WI38 (cell line): ENCODE results near the gene LEPR.
"Not testable (repeated sequence)": the region's sequence is repeated elsewhere in the genome, so short reads cannot be mapped to it uniquely, and the experiment has no call there.

Experiments
- H3K4me3 ChIP-seq: 2 replicates; pipeline ENCODE4 v1.5.1; 2011; ENCODE audit warnings: low read depth, mild to moderate bottlenecking, control low read depth, low read length
- CTCF ChIP-seq: IDR thresholded peaks from 2 replicates; pipeline ENCODE4 v1.5.1; 2012; ENCODE audit warnings: low read depth, mild to moderate bottlenecking, control low read depth, low read length

LEPR gene

GRCh38 chr1:65420590-65421350, at the start of gene LEPR, which contains the start of gene LEPROT:
TSS of gene LEPR (plus strand) at chr1:65420668. CDS start at chr1:65565566, 144,898 bp downstream.
TSS of gene LEPROT (plus strand) at chr1:65420668. CDS start at chr1:65420725, 57 bp downstream.
- no peak for TF ChIP-seq CTCF
- H3K4me3 ChIP-seq: peak within 1 kb of the TSS; percentile 95

GRCh38 chr1:65371544-65371943, 48.9 kb upstream of the LEPR start:
- H3K4me3 ChIP-seq: no peak overlapping the region
- no peak for TF ChIP-seq CTCF

- no peak overlapping the region for H3K4me3 ChIP-seq
- TF ChIP-seq CTCF: no peak
Measured at GRCh38 chr1:65372557-65372956, 47.9 kb upstream of the LEPR start.

- no peak overlapping the region for H3K4me3 ChIP-seq
- TF ChIP-seq CTCF: no peak
Measured at GRCh38 chr1:65377496-65378246, 42.8 kb upstream of the LEPR start.

GRCh38 chr1:65378247-65378946, 42.1 kb upstream of the LEPR start:
- no peak for TF ChIP-seq CTCF
- H3K4me3 ChIP-seq: no peak overlapping the region

GRCh38 chr1:65384426-65384825, 36.0 kb upstream of the LEPR start:
- not testable (repeated sequence) for H3K4me3 ChIP-seq

GRCh38 chr1:65386439-65386838, 34.0 kb upstream of the LEPR start:
- no peak for TF ChIP-seq CTCF

More at GRCh38 chr1:65386439-65386838, 34.0 kb upstream of the LEPR start:
- no peak overlapping the region for H3K4me3 ChIP-seq
